Stimulated activated CD4-positive, alpha-beta T cell treated with anti-CD3 and anti-CD28 coated beads, Interleukin-4, amount 100 ng/mL, for 1 hour (primary cell): ENCODE data around the gene KRTAP4-2.
"Not testable (repeated sequence)": the region's sequence is repeated elsewhere in the genome, so short reads cannot be mapped to it uniquely, and the experiment has no call there.

ENCODE experiments used
- DNase-seq: peaks from one replicate; pipeline ENCODE4 v3.0.0-alpha.2; 2020

KRTAP4-2 gene

GRCh38 chr17:41160648-41161047, 17.4 kb downstream of the KRTAP4-2 start, which contains the start of gene KRTAP4-4:
Gene KRTAP4-4 (minus strand): TSS chr17:41160748. CDS start chr17:41160691, 57 bp downstream.
- DNase-seq = no peak

DNA sequence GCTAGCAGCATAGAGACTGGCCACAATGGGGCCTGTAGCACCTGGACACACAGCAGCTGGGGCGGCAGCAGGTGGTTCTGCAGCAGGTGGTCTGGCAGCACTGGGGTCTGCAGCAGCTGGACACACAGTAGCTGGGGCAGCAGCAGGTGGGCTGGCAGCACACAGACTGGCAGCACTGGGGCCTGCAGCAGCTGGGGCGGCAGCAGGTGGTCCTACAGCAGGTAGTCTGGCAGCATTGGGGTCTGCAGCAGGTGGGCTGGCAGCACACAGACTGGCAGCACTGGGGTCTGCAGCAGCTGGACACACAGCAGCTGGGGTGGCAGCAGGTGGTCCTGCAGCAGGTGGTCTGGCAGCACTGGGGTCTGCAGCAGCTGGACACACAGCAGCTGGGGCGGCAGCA, 17.8 kb downstream of the KRTAP4-2 start:
- not testable (repeated sequence) for DNase-seq

GRCh38 chr17:41153856-41154255, 24.2 kb downstream of the KRTAP4-2 start:
- no peak for DNase-seq

DNA sequence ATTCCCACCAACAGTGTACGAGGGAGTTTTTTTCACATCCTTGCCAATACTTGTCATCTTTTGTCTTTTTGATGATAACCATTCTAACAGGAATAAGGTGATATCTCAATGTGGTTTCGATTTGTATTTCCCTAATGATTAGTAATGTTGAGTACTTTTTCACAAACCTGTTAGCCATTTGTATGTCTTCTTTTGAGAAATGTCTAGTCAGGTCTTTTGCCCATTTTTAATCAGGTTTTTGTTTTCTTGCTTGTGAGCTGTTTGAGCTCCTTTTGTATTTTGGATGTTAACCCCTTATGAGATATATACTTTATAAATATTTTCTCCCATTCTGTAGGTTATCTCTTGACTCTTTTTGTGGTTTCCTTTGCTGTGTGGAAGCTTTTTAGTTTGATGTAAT, 26.5 kb downstream of the KRTAP4-2 start:
- DNase-seq = no peak

DNA sequence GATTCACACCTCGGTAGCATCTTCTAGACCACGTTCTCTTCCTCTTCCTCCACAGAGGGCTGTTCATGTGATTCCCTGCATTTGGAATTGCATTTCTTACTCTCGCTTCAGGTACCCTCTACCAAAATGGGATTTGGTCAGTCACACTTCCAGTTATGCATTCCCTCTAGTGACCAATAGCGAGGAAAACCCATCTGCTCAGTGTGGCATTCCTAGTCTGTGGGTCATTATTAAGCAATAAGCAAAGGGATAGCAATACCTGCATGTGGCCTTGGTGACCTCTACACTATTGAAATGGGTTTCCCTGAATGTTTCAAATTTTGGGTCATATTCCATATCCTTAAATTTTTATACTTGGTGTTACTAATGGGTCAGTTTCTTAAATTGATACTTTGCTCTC, 28.0 kb downstream of the KRTAP4-2 start:
- DNase-seq = no peak

- DNase-seq = no peak
Measured at GRCh38 chr17:41149652-41149985, 28.4 kb downstream of the KRTAP4-2 start, which contains the start of gene KRTAP4-5. Gene KRTAP4-5 (minus strand): TSS chr17:41149825. CDS start chr17:41149767, 58 bp downstream.

GRCh38 chr17:41148971-41149651, 28.9 kb downstream of the KRTAP4-2 start:
- not testable (repeated sequence) for DNase-seq

DNA sequence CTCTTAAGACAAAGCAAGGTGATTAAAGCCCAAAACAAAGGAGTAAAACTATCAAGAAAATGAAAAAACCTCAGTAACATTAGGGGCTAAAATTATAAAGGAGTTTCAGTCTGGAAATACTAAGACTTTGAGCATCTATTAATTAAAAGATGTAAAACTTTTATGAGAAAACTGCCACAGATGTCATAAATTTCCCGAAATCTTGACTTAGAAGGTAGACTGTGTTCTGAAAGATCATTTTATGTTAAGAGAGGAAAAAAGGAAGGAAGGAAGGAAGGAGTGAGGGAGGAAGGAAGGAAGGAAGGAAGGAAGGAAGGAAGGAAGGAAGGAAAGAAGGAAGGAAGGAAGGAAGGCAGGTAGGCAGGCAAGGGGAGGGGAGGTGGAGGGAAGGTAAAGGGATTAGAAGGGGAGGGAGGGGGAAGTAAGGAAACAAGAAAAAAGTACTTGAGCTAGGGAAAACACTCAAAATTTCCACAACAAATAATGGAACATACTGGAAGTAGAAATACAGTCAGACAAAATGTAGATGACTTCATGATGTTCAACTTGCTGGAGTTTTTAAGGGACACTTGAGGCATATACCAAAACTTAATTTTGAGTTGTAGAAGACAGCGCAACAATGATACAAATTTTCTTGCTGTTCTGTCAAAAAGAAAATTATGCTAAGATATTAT, 30.4 kb downstream of the KRTAP4-2 start:
- DNase-seq = no peak

- no peak for DNase-seq
Measured at GRCh38 chr17:41145261-41145660, 32.8 kb downstream of the KRTAP4-2 start.

- DNase-seq = no peak
Measured at GRCh38 chr17:41144846-41145245, 33.2 kb downstream of the KRTAP4-2 start.

- DNase-seq = no peak
Measured at GRCh38 chr17:41141361-41141760, 36.7 kb downstream of the KRTAP4-2 start.

- no peak for DNase-seq
Measured at GRCh38 chr17:41140360-41141131, 37.5 kb downstream of the KRTAP4-2 start, which contains the start of gene KRTAP4-6. Gene KRTAP4-6 (minus strand): TSS chr17:41140544. CDS start chr17:41140487, 57 bp downstream.

GRCh38 chr17:41139865-41140264, 38.2 kb downstream of the KRTAP4-2 start:
- DNase-seq = not testable (repeated sequence)

GRCh38 chr17:41133880-41134735, 43.9 kb downstream of the KRTAP4-2 start:
- no peak for DNase-seq

DNA sequence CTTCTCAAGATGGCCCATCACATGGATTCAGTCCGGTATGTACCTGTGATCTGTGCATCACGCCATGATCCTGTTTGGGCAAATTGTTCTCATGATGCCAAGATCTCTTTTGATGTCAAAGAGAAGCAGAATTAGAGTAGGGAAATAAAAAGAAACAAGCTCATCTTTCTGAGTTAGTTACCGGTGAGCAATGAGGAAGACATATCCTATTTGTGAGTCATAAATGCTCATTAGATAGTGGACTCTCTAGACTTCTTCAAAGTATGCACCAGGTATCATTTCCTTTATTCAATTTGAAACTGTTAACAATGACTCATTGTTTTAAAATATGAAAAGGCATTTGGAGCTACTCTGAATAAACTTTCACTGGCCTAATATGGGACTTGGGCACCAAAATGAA, 46.0 kb downstream of the KRTAP4-2 start:
- no peak for DNase-seq
